Nephron progenitor cell (in vitro differentiated cells): ENCODE data around the gene PDZD2.

ENCODE experiments used
- DNase-seq: peaks from one replicate; pipeline ENCODE4 v3.0.0; 2021
- H3K27ac Mint-ChIP-seq: 2 replicates; pipeline ENCODE4 v1.8.0; 2021; ENCODE audit warnings: mild to moderate bottlenecking, moderate library complexity, mixed read lengths
- H3K27me3 Mint-ChIP-seq: 2 replicates; pipeline ENCODE4 v1.8.0; 2021; ENCODE audit warnings: mild to moderate bottlenecking, low read depth, mixed read lengths; ENCODE audit not compliant: poor library complexity
- H3K36me3 Mint-ChIP-seq: 2 replicates; pipeline ENCODE4 v1.8.0; 2021; ENCODE audit warnings: low read depth, mixed read lengths
- H3K4me1 Mint-ChIP-seq: 2 replicates; pipeline ENCODE4 v1.8.0; 2021; ENCODE audit warnings: mixed read lengths
- H3K4me3 Mint-ChIP-seq: 2 replicates; pipeline ENCODE4 v1.8.0; 2021; ENCODE audit warnings: mild to moderate bottlenecking, moderate library complexity, mixed read lengths
- H3K9me3 Mint-ChIP-seq: 2 replicates; pipeline ENCODE4 v1.8.0; 2021; ENCODE audit warnings: mild to moderate bottlenecking, moderate library complexity, mixed read lengths
- CTCF ChIP-seq: fragments of 200-600 bp; sonication (generic); IDR thresholded peaks from 2 replicates; pipeline ENCODE4 v1.5.0; 2021; ENCODE audit warnings: antibody characterized with exemption

The PDZD2 gene

GRCh38 chr5:32061236-32061635 is 422.3 kb downstream of the PDZD2 start:
- Mint-ChIP-seq H3K4me1 (peaks cover 6% of the 10 kb centered on the region), H3K4me3 (no peak overlapping the region), H3K27ac (no peak overlapping the region), H3K27me3 (peaks cover 3% of the 10 kb centered on the region), H3K36me3 (peaks cover 24% of the 10 kb centered on the region), H3K9me3 (peaks cover 8% of the 10 kb centered on the region)
- TF ChIP-seq CTCF, result no peak
- DNase-seq, result no peak

- Mint-ChIP-seq H3K4me1 (peaks cover 6% of the 10 kb centered on the region), H3K27me3 (peaks cover 6% of the 10 kb centered on the region), H3K36me3 (peaks cover 5% of the 10 kb centered on the region), H3K9me3 (no peaks in the 10 kb centered on the region), H3K27ac (peak overlapping the region; percentile 40), H3K4me3 (no peak overlapping the region)
- no peak for DNase-seq
- TF ChIP-seq CTCF, result no peak
Observed at GRCh38 chr5:32066448-32066847, 427.5 kb downstream of the PDZD2 start.

- TF ChIP-seq CTCF, result no peak
- Mint-ChIP-seq H3K27me3 (peaks cover 10% of the 10 kb centered on the region), H3K27ac (no peak overlapping the region), H3K4me3 (no peak overlapping the region), H3K9me3 (peaks cover 3% of the 10 kb centered on the region), H3K36me3 (peaks cover 8% of the 10 kb centered on the region), H3K4me1 (peaks cover 6% of the 10 kb centered on the region)
- DNase-seq, result no peak
Observed at GRCh38 chr5:32067774-32068470, 429.0 kb downstream of the PDZD2 start.

- Mint-ChIP-seq H3K4me3 (no peak overlapping the region), H3K27ac (no peak overlapping the region)
- TF ChIP-seq CTCF, result no peak
Observed at GRCh38 chr5:32068561-32068960, 429.6 kb downstream of the PDZD2 start.

GRCh38 chr5:32069396-32069795 is 430.5 kb downstream of the PDZD2 start:
- Mint-ChIP-seq H3K4me1 (peaks cover 6% of the 10 kb centered on the region), H3K27me3 (peaks cover 7% of the 10 kb centered on the region), H3K27ac (no peak overlapping the region), H3K36me3 (peaks cover 14% of the 10 kb centered on the region), H3K4me3 (no peak overlapping the region), H3K9me3 (peaks cover 7% of the 10 kb centered on the region)
- TF ChIP-seq CTCF, result no peak
- no peak for DNase-seq

More at GRCh38 chr5:32068561-32068960, 429.6 kb downstream of the PDZD2 start:
- Mint-ChIP-seq H3K27me3 (peaks cover 10% of the 10 kb centered on the region), H3K4me1 (peaks cover 6% of the 10 kb centered on the region), H3K36me3 (peaks cover 12% of the 10 kb centered on the region), H3K9me3 (peaks cover 7% of the 10 kb centered on the region)
- no peak for DNase-seq

- peaks cover 6% of the 10 kb centered on the region for H3K27me3 Mint-ChIP-seq
- no peak overlapping the region for H3K4me3 Mint-ChIP-seq
- DNase-seq, result no peak
- peaks cover 17% of the 10 kb centered on the region for H3K36me3 Mint-ChIP-seq
- H3K4me1 Mint-ChIP-seq, result peaks cover 2% of the 10 kb centered on the region
- TF ChIP-seq CTCF, result no peak
- H3K9me3 Mint-ChIP-seq, result peaks cover 7% of the 10 kb centered on the region
- H3K27ac Mint-ChIP-seq, result no peak overlapping the region
Observed at GRCh38 chr5:32071351-32071944, 432.5 kb downstream of the PDZD2 start.
